Colon (tissue), 2 donors: Measurements from ENCODE around the gene EDEM1.
"Not testable (repeated sequence)": the region's sequence is repeated elsewhere in the genome, so short reads cannot be mapped to it uniquely, and the experiment has no call there.

Source experiments
- FAIRE-seq: peaks from 2 replicates; lab custom pipeline; 2012; peaks lifted over from hg19 to GRCh38; lab: Jason Lieb, UNC
- donor health status: control.
- donor health status: control.

The EDEM1 gene

DNA sequence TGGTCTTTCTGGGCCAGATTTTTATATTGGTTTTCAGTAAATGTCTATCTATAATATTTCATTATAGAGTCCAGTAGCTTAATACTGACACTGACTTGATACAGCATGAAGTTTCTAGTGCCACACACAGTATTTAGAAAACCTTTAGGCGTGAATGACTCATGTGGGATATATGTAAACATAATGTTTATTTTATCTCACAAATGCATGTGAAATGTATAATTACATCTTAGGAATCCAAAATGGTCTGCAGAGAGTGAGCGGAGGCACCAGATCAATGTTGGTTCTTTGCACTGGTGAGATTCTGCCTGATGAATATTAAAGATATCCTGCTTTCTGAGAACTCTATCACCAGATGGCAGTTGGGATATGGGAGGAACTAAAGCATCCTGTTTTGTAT is 8.5 kb upstream of the EDEM1 start:
- FAIRE-seq = not testable (repeated sequence)

DNA sequence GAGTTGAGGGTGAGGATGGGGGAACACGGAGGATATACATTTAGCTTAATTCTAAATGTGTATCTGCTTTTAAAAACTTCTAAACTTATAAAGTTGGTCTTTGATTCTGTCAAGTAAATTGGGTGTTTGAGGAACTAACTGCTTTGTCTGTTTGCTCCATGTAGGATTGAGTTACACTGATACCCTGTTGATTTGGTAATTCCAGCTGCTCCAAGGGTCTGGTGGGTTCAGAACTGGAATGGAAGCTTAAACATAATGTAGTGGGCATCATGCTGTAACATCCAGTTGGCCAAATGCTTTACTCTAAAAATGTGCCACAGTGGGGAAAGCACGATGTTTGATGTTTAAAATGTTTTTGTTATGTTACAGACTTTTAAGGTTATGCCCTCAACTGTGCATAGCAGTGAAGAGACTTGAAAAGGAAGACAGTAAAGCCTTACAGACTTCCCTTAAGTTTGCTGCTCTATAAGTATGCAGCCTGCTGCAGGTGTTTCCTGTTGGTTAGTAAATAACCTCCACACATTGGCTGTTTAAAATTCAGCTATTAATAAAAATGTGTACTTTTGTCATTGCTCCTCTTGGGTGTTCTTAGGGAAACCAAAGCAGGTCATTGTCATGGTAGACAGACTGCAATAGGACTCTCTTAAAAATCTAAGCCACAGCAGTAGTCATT is 5.9 kb upstream of the EDEM1 start:
- FAIRE-seq = no peak

DNA sequence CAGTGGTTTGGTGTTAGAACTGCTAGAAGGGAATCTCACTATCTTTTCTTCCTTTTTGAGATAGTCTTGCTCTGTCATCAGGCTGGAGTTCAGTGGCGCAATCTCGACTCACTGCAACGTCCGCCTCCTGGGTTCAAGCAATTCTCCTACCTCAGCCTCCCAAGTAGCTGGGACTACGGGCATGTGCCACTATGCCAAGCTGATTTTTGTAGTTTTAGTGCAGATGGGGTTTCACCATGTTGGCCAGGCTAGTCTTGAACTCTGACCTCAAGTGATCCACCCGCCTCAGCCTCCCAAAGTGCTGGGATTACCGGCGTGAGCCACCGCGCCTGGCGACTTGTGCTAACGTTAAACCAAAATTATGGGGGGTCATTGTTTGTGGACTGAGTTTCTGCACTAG is 3.8 kb upstream of the EDEM1 start:
- not testable (repeated sequence) for FAIRE-seq

DNA sequence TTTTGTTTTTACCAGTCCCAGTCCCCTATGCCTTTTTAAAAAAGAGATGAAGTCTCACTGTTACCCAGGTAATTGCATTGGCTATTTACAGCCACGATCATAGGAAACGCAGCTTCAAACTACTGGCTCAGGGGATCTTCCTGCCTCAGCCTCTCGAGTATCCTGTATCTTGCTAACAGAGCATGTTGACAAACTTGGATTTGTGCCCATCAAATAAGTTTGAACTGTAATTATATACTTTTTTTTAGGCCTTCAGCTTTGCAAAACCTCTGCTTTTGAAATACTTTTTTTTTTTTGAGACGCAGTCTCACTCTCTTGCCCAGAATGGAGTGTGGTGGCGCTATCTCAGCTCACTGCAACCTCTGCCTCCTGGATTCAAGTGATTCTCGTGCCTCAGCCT is 3.0 kb upstream of the EDEM1 start:
- FAIRE-seq = no peak

DNA sequence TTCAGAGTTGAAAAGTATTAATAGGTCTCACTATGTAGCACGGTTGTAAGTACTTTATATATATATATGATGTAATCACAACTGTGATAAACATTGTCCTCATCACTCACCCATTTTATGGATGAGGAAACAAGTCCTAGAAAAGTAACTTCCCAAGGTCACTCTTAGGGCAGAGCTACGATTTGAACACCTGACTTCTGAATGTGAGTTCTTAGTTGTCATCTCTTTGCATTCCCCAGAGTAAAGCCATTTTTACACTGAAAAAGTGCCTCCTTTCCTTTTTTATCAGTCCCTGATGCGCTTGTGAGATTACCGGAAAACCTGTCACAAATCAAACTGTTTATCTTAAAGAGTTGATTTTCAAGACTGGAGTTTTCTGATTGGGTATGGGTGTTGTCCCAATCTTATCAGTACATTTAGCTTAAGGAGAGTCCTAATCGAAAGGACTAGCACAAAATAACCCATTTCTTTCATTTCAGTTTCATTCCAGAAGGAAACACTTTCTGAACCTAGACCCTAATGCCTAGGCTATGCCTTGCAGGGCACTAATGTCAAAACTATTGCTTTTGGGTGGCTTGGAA is 2.3 kb upstream of the EDEM1 start:
- no peak for FAIRE-seq

DNA sequence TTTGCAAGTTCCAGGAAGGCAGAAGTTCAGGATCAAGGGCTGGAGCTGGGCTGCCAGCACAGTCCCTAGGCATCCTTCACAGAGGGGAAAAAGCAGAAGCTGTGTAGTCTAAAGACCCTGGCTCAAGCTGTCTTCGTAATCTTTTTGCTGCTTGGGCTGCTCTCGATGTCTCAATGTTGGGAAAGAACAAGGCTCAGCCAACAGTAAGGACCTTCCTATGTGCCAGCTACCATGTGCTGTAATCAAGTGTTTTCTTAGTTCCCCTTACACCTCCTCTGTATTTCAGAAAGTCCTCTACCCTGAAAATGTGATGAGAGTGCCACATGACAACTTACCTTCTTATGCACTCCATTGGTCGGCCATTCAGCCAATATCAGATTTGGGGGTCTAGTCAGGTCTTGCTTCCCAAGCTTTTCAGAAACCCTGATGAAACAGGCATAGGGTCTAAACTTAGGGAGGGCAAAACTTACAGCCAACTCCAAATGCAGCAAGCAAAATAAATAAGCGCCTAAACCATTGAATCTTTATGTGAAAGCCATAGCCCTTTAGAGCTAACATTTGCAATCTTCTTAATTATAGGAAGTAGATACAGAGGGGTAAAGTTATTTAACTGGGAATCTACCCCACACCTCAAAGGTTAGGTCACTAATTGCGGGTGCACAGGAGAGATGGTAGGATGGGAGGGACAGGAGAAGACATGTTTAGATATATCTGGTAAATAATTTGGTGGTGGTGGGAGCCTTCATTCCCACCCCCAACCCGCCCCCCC is 1.2 kb upstream of the EDEM1 start:
- no peak for FAIRE-seq

DNA sequence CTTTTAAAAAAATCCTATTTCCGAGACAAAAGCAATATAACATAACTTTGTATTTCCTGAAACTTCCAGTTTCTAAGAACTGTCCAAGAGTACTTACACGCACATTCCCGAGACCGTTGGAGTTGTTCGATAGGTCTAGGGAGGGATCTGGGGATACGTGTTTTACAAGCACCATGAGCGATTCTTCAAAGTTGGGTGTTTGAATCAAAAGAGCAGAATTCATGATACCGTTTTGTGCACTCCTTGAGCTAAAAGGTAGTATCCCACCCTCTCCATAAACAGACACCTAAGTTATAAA is 700 bp upstream of the EDEM1 start:
- no peak for FAIRE-seq

DNA sequence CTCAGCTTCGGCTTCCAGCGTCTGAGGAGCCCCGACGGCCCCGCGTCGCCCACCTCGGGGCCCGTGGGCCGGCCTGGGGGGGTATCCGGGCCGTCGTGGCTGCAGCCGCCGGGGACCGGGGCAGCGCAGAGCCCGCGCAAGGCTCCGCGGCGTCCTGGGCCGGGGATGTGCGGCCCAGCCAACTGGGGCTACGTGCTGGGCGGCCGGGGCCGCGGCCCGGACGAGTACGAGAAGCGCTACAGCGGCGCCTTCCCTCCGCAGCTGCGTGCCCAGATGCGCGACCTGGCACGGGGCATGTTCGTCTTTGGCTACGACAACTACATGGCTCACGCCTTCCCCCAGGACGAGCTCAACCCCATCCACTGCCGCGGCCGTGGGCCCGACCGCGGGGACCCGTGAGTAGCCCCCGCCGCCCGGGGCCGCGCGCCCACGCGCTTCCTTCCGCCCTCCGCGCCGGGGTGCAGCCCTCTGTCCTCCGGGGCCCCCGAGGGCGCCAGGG is 462 bp downstream of the EDEM1 start:
- no peak for FAIRE-seq

DNA sequence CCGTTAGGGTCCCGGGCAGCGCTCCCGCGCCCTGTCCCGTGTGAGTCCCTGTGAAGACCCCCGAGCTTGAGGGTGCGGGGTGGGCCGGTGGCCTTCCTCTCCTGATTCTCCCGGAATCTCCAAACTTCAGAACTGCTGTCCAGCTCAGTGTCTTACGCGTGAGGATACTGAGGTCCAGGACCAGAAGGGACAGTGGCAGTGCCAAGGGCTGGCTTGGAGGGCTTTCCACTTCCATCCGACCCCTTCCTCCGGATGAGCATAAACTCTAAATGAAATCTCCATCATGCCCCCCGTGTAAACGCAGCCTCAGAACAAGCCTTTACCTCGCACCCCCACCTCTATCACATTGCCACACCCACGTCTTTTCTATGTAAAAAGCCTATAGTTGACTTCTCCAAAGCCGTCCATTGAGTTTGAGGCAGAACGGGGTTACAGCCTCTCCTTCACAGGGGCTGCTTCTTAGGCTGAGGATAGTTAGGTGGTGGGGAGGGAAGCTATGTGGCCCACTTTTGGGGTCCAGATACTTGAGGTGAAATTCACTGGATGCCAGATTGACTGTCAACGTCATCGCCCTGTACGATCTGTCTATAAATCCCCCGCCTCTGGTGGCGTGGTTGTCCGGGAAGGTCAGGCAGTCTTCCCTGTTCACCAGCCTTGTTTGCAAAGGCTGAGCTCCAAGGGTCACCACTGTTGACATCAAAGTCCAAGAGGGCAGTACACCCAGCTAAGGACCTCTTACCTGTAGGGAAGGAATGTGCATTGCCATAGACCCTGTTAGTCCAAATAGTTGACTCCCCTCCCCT is 1.1 kb downstream of the EDEM1 start:
- no peak for FAIRE-seq

DNA sequence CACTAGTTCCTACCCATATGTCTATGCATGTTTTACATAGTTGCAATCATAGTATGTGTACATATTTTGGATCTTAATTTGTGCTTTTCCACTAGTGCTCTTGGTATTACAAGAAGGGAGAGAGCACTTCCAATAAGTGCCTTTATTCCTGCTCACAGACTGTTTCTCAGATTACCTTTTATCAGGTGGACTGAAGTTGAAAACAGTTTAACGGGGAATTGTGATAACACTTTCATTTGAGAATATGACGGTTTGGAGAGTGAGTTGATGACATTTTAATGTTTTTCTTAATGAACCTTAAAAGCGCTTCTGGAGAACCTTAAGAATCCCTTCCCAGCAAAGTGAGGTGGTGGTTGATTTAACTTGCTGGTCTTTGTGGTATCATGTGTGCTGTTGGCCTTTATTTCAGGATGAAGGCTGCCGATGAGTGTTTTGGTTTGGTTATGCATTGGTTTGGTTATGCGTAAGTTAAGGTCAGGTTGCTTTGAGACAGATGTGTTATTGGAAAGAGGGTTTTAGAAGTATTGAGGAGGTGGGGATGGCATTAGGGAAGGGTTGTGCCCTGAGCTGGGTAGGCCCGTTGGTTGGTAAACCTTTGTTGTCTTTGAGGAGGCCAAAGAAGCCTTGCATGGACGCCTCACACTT is 2.8 kb downstream of the EDEM1 start:
- no peak for FAIRE-seq

DNA sequence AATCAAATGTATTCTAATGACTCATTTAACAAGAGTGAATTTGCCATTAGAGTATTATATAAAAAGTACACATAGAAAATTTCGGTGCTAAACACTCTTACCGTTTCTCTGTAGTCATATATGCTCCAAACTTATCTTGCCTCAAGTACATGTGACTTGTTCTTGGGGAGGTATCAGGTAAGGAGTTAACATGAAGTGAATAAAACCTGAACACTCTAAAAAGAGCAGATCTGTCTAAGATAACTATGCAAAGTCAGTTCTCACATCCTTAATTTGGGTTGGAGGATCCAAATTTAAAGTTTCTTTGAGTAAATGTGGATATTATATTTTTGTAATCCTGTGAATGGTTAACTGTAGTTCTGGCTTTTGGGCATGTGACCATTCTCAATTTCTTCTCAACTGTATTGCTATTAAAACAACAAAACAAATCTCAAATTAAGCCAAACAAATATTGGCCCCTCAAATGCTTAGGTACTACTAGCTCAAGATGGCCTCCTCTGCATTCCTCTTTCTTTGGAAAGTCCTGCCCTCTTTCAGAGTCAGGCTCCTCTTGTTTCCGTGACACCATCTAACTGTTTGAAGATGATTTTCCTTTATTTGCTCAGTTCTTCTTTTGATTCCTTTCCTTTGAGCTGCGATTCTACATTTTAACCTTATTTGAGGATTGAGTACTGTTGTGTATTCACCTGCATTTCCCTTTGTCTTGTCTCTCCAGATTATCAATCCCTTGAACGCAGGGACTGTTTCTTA is 4.2 kb downstream of the EDEM1 start:
- no peak for FAIRE-seq

DNA sequence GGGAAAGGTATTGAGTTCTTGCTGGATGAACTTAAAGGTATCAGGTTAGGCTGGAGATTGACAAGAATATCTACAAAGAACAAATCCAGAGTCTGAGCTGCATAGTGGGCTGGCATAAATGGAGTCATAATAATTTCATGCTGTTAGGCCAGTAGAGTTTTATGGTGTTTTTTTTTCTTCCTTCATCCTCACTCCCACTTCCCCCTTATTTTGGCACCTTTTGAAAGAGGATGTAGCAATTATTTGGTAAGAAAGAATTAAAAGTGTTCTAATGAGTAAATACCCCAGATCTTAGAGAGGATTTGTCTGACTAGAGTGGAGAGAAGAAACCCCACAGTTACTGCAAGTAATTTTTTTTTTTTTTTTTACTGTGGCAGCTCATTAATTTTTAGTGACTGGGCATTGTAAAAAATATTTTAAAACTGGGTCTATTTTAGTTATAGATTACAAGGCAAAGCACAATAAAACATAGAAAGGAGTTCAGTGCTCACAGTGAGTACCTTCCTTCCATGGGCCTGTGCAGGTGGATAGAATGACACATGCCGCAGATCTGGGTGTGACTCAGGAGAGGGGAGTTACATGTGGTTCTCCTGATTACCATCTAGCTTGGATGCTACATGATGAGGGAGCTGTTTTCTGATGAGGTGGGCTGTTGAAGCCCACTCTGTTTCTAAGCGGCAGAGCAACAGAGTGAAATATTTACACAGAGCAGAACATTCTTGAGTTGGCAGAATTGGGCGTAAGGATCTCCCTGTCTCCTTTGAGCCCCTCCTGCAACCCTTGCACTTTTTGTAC is 5.3 kb downstream of the EDEM1 start:
- FAIRE-seq = no peak

DNA sequence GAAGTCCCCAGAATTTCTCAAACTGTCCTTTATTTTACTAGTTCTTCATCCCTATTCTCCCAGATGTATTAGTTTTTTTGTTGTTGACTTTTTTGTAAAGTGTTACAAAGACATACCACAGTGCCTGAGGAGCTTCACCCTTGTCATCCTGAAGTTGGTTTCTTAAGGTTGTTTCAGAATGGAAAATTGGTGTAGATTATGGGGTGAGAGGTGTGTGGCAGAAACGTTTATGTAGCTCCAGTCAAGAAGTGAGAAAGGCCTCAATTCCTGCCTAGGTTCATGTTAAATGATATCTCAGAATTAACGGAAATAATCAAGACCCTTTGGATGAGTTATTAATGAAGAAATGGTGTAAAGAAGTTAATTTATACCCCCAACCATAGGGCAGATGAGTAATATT is 6.8 kb downstream of the EDEM1 start:
- no peak for FAIRE-seq

DNA sequence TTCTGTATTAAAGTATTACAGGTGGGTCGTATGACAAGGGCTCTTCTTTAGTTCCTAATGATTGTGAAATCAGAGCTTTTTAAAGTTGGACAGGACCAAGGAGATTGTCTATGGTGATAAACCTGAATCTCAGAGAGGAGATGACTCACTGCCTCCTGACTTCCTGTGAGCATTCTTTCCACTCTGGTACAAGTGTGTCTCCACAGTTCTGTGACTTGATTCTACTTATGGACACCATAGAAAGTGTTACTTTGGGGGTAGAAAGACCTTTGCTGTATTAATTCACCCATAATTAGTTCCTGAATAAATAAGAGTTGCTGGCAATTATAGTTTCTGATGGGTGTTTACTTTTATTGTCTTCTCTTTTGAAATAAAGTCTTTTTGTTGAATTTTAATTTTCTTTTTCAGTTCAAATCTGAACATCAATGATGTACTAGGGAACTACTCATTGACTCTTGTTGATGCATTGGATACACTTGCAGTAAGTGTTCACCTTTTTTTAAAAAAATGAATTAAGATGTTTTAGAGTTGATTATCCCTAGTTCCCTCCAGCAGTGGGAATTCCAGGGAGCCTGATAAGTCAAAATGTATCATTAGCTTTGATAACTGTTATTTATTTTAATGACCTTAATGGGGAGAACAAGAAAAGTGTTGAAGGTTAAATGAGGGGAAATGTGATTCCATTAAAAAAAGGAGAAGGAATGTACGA is 7.4 kb downstream of the EDEM1 start:
- FAIRE-seq = no peak

DNA sequence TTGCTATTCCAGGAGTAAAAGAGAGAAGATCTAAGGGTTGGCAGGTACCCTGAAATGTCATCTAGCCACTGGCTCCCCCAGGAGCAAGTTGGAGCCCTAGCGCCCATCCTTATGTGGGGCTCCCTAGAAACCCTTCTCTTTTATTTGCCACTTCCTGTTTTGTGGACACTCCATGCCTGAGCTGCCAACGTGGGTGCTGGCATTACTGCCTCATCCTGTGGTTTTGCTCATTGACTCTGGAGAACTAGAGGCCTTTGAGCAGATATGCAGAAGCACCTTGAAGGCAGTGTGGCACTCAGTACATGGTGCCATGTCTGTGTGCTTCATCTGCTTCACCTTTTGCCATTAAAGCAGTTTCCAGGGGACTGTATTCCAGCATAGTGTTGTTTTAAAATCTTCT is 8.1 kb downstream of the EDEM1 start:
- FAIRE-seq = no peak

DNA sequence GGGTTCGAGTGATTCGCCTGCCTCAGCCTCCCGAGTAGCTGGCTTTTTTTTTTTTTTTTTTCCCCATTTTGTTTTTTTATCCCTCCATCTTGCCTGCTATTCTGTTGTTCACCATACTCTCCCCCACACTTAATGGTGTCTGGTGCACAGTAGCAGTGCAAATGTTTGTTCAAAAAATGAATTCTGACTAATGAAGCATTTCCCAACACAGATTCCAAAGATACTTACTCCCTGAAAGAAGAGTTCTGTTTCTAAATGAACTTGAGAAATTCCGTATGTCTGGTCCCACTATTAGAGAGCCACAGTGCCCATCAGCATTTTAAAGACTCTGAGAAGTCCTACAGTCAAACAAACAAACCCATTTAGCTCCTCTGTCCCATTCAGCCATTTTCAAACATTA is 9.5 kb downstream of the EDEM1 start:
- FAIRE-seq = no peak

DNA sequence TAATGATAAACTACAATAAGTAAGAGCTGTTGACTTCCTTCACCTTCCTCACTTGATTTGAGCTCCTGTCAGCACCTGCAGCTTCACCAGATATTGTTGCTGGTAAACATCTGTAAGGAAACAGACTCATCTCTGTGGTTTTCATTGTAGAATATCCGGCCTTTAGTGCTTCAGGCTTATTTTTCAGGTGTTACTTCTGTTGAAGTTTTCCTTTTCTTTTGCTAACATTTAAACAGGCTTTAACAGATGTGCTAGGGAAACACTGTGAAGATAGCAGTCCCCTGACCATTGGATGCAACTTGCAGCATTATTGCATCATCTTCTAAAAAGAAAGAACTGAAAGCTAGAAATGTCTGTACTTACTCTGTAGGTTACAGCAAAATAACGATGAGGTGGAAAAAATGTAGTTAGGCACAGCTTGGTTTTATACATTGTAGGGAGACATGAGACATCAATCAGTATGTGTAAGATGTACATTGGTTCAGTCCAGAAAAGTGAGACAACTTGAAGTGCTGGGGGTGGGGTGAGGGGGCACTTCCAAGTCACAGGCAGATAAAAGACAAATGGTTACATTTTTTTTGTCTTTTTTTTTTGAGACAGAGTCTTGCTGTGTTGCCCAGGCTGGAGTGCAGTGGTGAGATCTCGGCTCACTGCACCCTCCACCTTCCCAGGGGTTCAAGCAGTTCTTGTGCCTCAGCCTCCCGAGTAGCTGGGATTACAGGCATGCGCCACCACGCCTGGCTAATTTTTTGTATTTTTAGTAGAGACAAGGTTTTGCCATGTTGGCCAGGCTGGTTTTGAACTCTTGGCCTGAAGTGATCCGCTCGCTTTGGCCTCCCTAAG is 10.2 kb downstream of the EDEM1 start:
- FAIRE-seq = no peak

DNA sequence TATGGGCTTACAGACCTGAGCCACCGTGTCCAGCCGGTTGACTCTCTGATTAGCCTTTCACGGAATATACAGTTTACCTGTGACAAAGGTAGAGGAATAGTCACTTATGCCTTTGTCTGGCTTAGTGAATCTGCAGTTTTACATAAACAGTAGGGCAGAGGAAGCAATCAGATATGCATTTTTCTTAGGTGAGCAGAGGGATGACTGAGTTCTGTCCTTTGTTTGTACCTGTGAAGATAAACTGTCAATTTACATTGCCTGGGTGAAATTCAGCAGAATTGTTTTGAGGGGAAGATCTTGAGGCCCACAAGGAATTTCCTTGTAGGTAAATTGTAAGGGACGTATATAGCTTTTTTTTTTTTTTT is 10.8 kb downstream of the EDEM1 start:
- FAIRE-seq = no peak
